ENCODE results near the gene C3orf49.
A peak's percentile ranks its signal among the peaks of the same experiment; 100 is the strongest.

C3orf49 gene

DNA sequence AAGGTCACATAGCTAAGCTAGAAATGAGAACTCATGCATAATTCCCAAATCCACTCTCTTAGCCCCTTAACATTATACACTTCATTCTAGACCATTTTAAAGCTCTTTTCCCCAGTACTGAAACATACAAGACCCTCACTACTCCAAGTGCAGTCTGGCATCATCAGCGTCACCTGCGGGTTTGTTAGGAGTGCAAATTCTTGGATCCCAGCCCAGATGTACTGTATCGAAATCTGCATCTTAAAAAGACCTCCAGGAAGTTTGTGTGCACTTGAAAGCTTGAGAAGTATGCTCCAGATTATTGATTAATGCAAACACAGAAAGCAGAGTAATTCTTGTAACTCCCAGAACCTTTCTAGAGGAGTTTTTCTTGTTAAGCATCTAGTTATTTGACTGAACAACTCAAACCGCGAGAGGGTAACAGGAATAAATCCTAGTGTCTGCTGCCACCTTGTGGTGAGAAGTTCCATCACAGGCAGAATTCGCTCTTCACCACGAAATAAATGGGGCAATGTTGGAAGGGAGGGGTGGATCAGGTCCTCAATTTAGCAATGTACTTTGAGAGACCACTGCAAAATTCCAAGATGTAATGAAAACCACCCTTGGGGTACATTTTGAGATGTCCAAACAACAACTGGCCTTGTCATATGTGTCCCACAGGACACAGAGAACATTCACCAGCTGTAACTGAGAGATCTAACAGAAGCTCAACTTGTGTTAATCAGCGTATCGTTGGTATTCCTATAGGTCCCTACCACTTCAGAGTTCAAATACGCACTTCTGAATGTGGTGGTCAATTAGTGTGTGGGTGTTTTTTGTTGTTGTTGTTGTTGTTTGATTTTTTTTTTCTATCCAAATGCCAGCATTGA is 583 bp upstream of the C3orf49 start:
- TF ChIP-seq, protein P1, sequence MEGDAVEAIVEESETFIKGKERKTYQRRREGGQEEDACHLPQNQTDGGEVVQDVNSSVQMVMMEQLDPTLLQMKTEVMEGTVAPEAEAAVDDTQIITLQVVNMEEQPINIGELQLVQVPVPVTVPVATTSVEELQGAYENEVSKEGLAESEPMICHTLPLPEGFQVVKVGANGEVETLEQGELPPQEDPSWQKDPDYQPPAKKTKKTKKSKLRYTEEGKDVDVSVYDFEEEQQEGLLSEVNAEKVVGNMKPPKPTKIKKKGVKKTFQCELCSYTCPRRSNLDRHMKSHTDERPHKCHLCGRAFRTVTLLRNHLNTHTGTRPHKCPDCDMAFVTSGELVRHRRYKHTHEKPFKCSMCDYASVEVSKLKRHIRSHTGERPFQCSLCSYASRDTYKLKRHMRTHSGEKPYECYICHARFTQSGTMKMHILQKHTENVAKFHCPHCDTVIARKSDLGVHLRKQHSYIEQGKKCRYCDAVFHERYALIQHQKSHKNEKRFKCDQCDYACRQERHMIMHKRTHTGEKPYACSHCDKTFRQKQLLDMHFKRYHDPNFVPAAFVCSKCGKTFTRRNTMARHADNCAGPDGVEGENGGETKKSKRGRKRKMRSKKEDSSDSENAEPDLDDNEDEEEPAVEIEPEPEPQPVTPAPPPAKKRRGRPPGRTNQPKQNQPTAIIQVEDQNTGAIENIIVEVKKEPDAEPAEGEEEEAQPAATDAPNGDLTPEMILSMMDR (IDR thresholded peaks at IDR 0.05; ENCODE audit: low read depth, low read length) = peak; percentile 78
- in situ Hi-C loops (cut with HindIII; ENCODE audit: low sequenced_read_pairs) = no loop called here
- peak; percentile 65 for DNase-seq (ENCODE audit: low read depth, low spot score)
- H3K4me3 ChIP-seq (ENCODE audit: low read depth, low read length) = no peak overlapping the region

DNA sequence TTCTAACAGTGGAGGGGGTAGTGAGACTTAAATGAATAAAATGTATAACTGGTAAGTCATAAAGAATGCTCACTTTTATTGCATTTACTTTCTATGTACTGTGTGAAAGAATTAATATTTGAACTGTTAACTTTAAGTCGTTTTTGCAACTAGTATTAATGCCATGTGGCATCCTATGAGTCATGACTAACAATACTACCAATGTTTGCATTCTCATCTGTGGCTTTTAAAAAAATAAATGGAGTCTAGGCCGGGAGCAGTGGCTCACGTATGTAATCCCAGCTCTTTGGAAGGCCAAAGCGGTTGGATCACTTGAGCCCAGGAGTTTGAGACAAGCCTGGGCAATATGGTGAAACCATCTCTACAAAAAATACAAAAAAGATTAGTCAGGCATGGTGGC is 5.2 kb downstream of the C3orf49 start:
- no peak overlapping the region for H3K4me3 ChIP-seq (ENCODE audit: low read depth, low read length)
- TF ChIP-seq, protein P1 (IDR thresholded peaks at IDR 0.05; ENCODE audit: low read depth, low read length) = no peak
- peak; percentile 81 for DNase-seq (ENCODE audit: low read depth, low spot score)
- in situ Hi-C loops (cut with HindIII; ENCODE audit: low sequenced_read_pairs) = no loop called here

DNA sequence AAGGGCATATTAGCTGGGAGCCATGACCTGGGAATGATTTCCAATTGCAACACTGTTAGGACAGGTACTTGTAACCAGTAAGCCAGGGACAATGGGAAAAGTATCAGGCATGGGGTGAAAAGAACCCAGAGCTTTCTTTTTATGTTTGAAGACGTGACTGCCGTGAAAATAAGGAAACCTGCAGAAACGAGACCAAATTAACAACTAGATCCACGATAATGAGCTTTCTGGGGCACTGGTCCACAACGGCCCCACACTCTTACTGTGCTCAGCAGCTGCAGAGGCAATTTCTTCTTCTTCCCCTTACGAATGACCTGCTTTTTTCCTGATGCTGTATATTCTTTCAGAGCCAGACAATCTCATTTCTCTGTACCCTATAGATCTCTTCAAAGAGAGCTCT is 11.4 kb downstream of the C3orf49 start:
- no peak overlapping the region for H3K4me3 ChIP-seq (ENCODE audit: low read depth, low read length)
- in situ Hi-C loops (cut with HindIII; ENCODE audit: low sequenced_read_pairs) = no loop called here
- TF ChIP-seq, protein P1 (IDR thresholded peaks at IDR 0.05; ENCODE audit: low read depth, low read length) = no peak
- DNase-seq (ENCODE audit: low read depth, low spot score) = no peak

DNA sequence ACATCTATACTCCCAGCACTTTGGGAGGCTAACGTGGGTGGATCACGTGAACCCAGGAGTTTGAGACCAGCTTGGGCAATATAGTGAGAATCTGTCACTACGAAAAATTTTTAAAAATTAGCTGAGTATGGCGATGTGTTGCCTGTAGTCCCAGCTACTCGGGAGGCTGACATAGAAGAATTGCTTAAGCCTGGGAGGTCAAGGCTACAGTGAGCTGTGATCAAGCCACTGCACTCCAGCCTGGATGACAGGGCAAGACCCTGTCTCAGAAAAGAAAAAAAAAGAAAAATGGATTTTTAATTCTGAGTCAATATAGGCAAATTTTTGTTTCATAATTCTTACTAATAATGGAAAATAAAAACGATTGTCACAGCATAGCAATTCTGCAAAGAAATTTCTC is 13.3 kb downstream of the C3orf49 start:
- in situ Hi-C loops (cut with HindIII; ENCODE audit: low sequenced_read_pairs) = no loop called here
- H3K4me3 ChIP-seq (ENCODE audit: low read depth, low read length) = no peak overlapping the region
- TF ChIP-seq, protein P1 (IDR thresholded peaks at IDR 0.05; ENCODE audit: low read depth, low read length) = no peak
- DNase-seq (ENCODE audit: low read depth, low spot score) = no peak

DNA sequence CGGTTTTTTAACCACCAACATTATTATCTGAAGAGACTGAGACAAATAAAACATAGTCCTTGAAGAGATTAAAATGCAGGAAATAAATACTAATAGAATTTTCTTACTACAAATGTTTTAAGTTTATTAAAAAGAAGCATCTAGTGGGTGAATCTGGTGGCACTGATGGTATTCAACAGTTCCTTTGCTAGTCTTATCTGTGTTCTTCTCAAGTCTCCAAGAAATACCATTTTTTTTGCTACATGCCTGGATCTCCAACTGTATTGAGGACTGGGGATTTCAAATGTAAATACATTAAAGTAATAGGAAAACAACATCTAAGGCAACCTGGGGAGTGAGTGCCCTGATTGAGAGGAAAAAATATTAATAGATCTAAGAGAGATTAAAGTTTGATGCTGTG is 22.6 kb downstream of the C3orf49 start:
- TF ChIP-seq, protein P1 (IDR thresholded peaks at IDR 0.05; ENCODE audit: low read depth, low read length) = no peak
- H3K4me3 ChIP-seq (ENCODE audit: low read depth, low read length) = no peak overlapping the region
- in situ Hi-C loops (cut with HindIII; ENCODE audit: low sequenced_read_pairs) = no loop called here
- no peak for DNase-seq (ENCODE audit: low read depth, low spot score)

DNA sequence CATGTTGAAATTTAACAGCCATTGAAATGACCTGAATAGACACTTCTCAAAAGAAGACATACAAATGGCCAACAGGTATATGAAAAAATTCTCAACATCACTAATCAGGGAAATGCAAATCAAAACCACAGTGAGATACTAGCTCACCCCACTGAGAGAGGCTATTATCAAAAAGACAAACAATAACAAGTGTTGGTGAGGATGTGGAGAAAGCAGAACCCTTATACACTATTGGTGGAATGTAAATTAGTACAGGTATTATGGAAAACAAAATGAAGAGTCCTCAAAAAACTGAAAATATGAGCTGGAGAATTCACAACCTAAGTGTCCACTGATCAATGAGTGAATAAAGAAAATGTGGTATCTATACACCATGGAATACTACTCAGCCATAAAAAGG is 23.0 kb downstream of the C3orf49 start:
- no peak for DNase-seq (ENCODE audit: low read depth, low spot score)
- TF ChIP-seq, protein P1 (IDR thresholded peaks at IDR 0.05; ENCODE audit: low read depth, low read length) = no peak
- in situ Hi-C loops (cut with HindIII; ENCODE audit: low sequenced_read_pairs) = no loop called here
- no peak overlapping the region for H3K4me3 ChIP-seq (ENCODE audit: low read depth, low read length)
